OCI-LY7 (cell line): ENCODE results near the gene GOLGA6L7.
"Not testable (repeated sequence)": the region's sequence is repeated elsewhere in the genome, so short reads cannot be mapped to it uniquely, and the experiment has no call there.

Experiments used
- CTCF ChIP-seq: fragments of 200-600 bp; sonication (generic); conservative IDR thresholded peaks from 2 replicates; pipeline ENCODE4 v1.5.1; 2014; ENCODE audit warnings: mild to moderate bottlenecking, antibody characterized with exemption, low read length, moderate library complexity, mixed read lengths
- EZH2phosphoT487 ChIP-seq: fragments of 200-600 bp; sonication (generic); IDR thresholded peaks from 2 replicates; pipeline ENCODE4 v1.6.1; 2018; ENCODE audit warnings: low read depth, borderline replicate concordance, mild to moderate bottlenecking, mixed run types, antibody characterized with exemption, low read length, moderate library complexity, mixed read lengths

- not testable (repeated sequence) for TF ChIP-seq CTCF, EZH2phosphoT487
Observed at GRCh38 chr15:28831897-28832587, 16.4 kb downstream of the GOLGA6L7 start.
